A549 (cell line): ENCODE data around the gene H2AZ2. TPM values are rescaled to one million over a fixed set of nuclear protein-coding genes. Genes with fewer than 3 reads are reported as not detected.
A peak's percentile ranks its signal among the peaks of the same experiment; 100 is the strongest.

Experiments
- ATAC-seq, 2 experiments: fragments of 200-7000 bp in 1 of 2; fragments of >200 bp in 1 of 2; cut with Nextera tagmentation in 1 of 2; cut with Tn5 transposase in 1 of 2; 3 replicates each; pipeline versions ENCODE4 v1.8.0 to v1.9.1; 2018 to 2020; ENCODE audit warnings: mild to moderate bottlenecking in 1 of 2, moderate library complexity in 1 of 2
- CTCF ChIA-PET: fragments of 300-600 bp; sonication (Branson Sonifier 250); formaldehyde crosslinking; extraction: SDS; loops from one replicate; lab custom pipeline; 2021; ENCODE audit warnings: antibody characterized with exemption, inconsistent platforms; lab: Yijun Ruan, JAX
- POLR2A ChIA-PET: fragments of 350-600 bp; formaldehyde crosslinking; extraction: SDS; loops from one replicate; lab custom pipeline; 2021; ENCODE audit warnings: antibody characterized with exemption, inconsistent platforms; lab: Yijun Ruan, JAX
- DNase-seq, 2 experiments: peaks; one replicate each; pipeline versions ENCODE4 v3.0.0 to v3.0.0-alpha.2; 2011 to 2016; ENCODE audit warnings: low read depth in 1 of 2, low spot score in 1 of 2
- FAIRE-seq: peaks from 2 replicates; lab custom pipeline; 2011; peaks lifted over from hg19 to GRCh38; lab: Jason Lieb, UNC
- H3K27ac ChIP-seq, 2 experiments: fragments of >200 bp; sonication (Bioruptor Twin); formaldehyde crosslinking; 3 replicates each; pipeline ENCODE4 v1.5.1; 2016 to 2017
- H3K4me1 ChIP-seq: fragments of >200 bp; sonication (Bioruptor Twin); formaldehyde crosslinking; 3 replicates; pipeline ENCODE4 v1.6.1; 2016
- H3K4me2 ChIP-seq: fragments of >200 bp; sonication (Bioruptor Twin); formaldehyde crosslinking; 3 replicates; pipeline ENCODE4 v1.6.1; 2016
- H3K4me3 ChIP-seq: fragments of >200 bp; sonication (Bioruptor Twin); formaldehyde crosslinking; 3 replicates; pipeline ENCODE4 v1.5.1; 2016
- H3K9me3 ChIP-seq: fragments of >200 bp; sonication (Bioruptor Twin); formaldehyde crosslinking; 3 replicates; pipeline ENCODE4 v1.6.1; 2016
- BHLHE40 ChIP-seq: IDR thresholded peaks from 2 replicates; pipeline ENCODE4 v1.6.1; 2012; ENCODE audit warnings: low read depth, low read length, inconsistent platforms
- CBX8 ChIP-seq: fragments of 200-600 bp; sonication (generic); IDR thresholded peaks from 2 replicates; pipeline ENCODE4 v1.6.1; 2016
- CEBPB ChIP-seq, 2 experiments: fragments of >200 bp in 1 of 2; sonication (Bioruptor Twin) in 1 of 2; formaldehyde crosslinking in 1 of 2; IDR thresholded peaks; 2 replicates each; pipeline ENCODE4 v1.6.1; 2012 to 2016
- CHD2 ChIP-seq: fragments of 150-350 bp; IDR thresholded peaks from 2 replicates; pipeline ENCODE4 v1.6.1; 2014; ENCODE audit warnings: low read length; ENCODE audit not compliant: partially characterized antibody
- CHD4 ChIP-seq: fragments of 200-600 bp; sonication (generic); IDR thresholded peaks from 2 replicates; pipeline ENCODE4 v1.6.1; 2016; ENCODE audit warnings: antibody characterized with exemption, mild to moderate bottlenecking, borderline replicate concordance
- E2F6 ChIP-seq: IDR thresholded peaks from 2 replicates; pipeline ENCODE4 v1.6.1; 2012; ENCODE audit warnings: low read depth, borderline replicate concordance
- EHMT2 ChIP-seq: fragments of 200-600 bp; sonication (generic); IDR thresholded peaks from 2 replicates; pipeline ENCODE4 v1.6.1; 2016; ENCODE audit warnings: antibody characterized with exemption, low read depth, mild to moderate bottlenecking, moderate library complexity
- FOSB ChIP-seq: fragments of 250-450 bp; sonication (Bioruptor Pico); IDR thresholded peaks from 2 replicates; pipeline ENCODE4 v1.5.0; 2020; ENCODE audit warnings: mild to moderate bottlenecking, moderate library complexity
- GATA3 ChIP-seq: IDR thresholded peaks from 2 replicates; pipeline ENCODE4 v1.6.1; 2012; ENCODE audit warnings: borderline replicate concordance
- HDAC2 ChIP-seq: fragments of 200-600 bp; sonication (generic); IDR thresholded peaks from 2 replicates; pipeline ENCODE4 v1.6.1; 2016
- HEYL ChIP-seq: fragments of 250-450 bp; sonication (Bioruptor Pico); IDR thresholded peaks from 2 replicates; pipeline ENCODE4 v1.8.0; 2021; ENCODE audit warnings: mild to moderate bottlenecking, moderate library complexity
- JUN ChIP-seq, 2 experiments: fragments of >200 bp; sonication (Bioruptor Twin); formaldehyde crosslinking; IDR thresholded peaks; 2 replicates in 1 of 2; 3 replicates in 1 of 2; pipeline ENCODE4 v1.6.1; 2016 to 2017
- KDM1A ChIP-seq: fragments of 200-600 bp; sonication (generic); IDR thresholded peaks from 2 replicates; pipeline ENCODE4 v1.6.1; 2016; ENCODE audit warnings: low read depth, mild to moderate bottlenecking
- MAZ ChIP-seq: fragments of 150-350 bp; IDR thresholded peaks from 2 replicates; pipeline ENCODE4 v1.6.1; 2014; ENCODE audit warnings: antibody characterized with exemption, low read depth, low read length, borderline replicate concordance
- MYC ChIP-seq: IDR thresholded peaks from 2 replicates; pipeline ENCODE4 v1.6.1; 2012; ENCODE audit warnings: mild to moderate bottlenecking, inconsistent platforms, low read length, improper control_type of control experiment, borderline replicate concordance
- NPAS2 ChIP-seq: fragments of 250-450 bp; sonication (Bioruptor Pico); IDR thresholded peaks from 2 replicates; pipeline ENCODE4 v1.8.0; 2022; ENCODE audit warnings: mild to moderate bottlenecking, moderate library complexity, borderline replicate concordance
- POLR2A ChIP-seq: IDR thresholded peaks from 2 replicates; pipeline ENCODE4 v1.6.1; 2012; ENCODE audit warnings: mild to moderate bottlenecking, low read length
- POLR2AphosphoS2 ChIP-seq: conservative IDR thresholded peaks from 2 replicates; pipeline ENCODE4 v1.6.1; 2012; ENCODE audit warnings: low read length, improper control_type of control experiment, inconsistent platforms
- RAD21 ChIP-seq, 2 experiments: fragments of >200 bp in 1 of 2; sonication (Bioruptor Twin) in 1 of 2; formaldehyde crosslinking in 1 of 2; IDR thresholded peaks in 1 of 2; conservative IDR thresholded peaks in 1 of 2; 2 replicates in 1 of 2; 3 replicates in 1 of 2; pipeline ENCODE4 v1.6.1; 2012 to 2018; ENCODE audit warnings: inconsistent platforms in 1 of 2
- RFX5 ChIP-seq: fragments of 450-650 bp; IDR thresholded peaks from 2 replicates; pipeline ENCODE4 v1.7.1; 2014; ENCODE audit warnings: antibody characterized with exemption, mild to moderate bottlenecking, moderate library complexity
- RNF2 ChIP-seq: fragments of 200-600 bp; sonication (generic); IDR thresholded peaks from 2 replicates; pipeline ENCODE4 v1.6.1; 2016; ENCODE audit warnings: low read depth, mild to moderate bottlenecking, antibody characterized with exemption, moderate library complexity, borderline replicate concordance
- TFCP2L1 ChIP-seq: fragments of 250-450 bp; sonication (Bioruptor Pico); IDR thresholded peaks from 2 replicates; pipeline ENCODE4 v1.5.0; 2021; ENCODE audit warnings: mild to moderate bottlenecking
- TP53 ChIP-seq: fragments of 250-450 bp; sonication (Bioruptor Pico); IDR thresholded peaks from 2 replicates; pipeline ENCODE4 v1.5.0; 2021; ENCODE audit warnings: mild to moderate bottlenecking, moderate library complexity
- USF2 ChIP-seq: fragments of 450-650 bp; IDR thresholded peaks from 2 replicates; pipeline ENCODE4 v1.6.1; 2014; ENCODE audit warnings: antibody characterized with exemption
- ZFP36 ChIP-seq: fragments of 450-650 bp; IDR thresholded peaks from 2 replicates; pipeline ENCODE4 v1.6.1; 2014; ENCODE audit warnings: borderline replicate concordance; ENCODE audit not compliant: partially characterized antibody
- ZNF302 ChIP-seq: fragments of 250-450 bp; sonication (Bioruptor Pico); IDR thresholded peaks from 2 replicates; pipeline ENCODE4 v1.9.0; 2021; ENCODE audit warnings: inconsistent platforms, mild to moderate bottlenecking, moderate library complexity
- WGBS: methylation state at CpG from one replicate; pipeline ENCODE4 v1.1.6; 2017; ENCODE audit errors: missing lambda C conversion rate; 5-methylcytosine and 5-hydroxymethylcytosine counted together
- polyA plus RNA-seq, 4 experiments: library from polyadenylated mRNA; depleted of rRNA in 3 of 4; stranded (reverse); fragments of >200 nt; fragmentation: RNase III in 1 of 4; extraction: RNeasy Plus Mini Kit Qiagen cat#74134 plus additional on column Dnase treatment in 1 of 4; gene quantifications; 2 replicates in 3 of 4; 3 replicates in 1 of 4; pipeline ENCODE4 v1.2.3, GENCODE V29; 2011 to 2017
- TF ChIP-seq, protein P1 (sequence below): fragments of 200-600 bp; sonication (generic); IDR thresholded peaks from 2 replicates; pipeline ENCODE4 v1.6.1; 2016; ENCODE audit warnings: antibody characterized with exemption, mild to moderate bottlenecking, moderate library complexity
- TF ChIP-seq, protein P2 (sequence below): fragments of >200 bp; sonication (Bioruptor Twin); formaldehyde crosslinking; IDR thresholded peaks from 3 replicates; pipeline ENCODE4 v1.5.1; 2016
- TF ChIP-seq, protein P3 (sequence below): fragments of 150-350 bp; IDR thresholded peaks from 2 replicates; pipeline ENCODE4 v1.6.1; 2014; ENCODE audit warnings: low read depth, mild to moderate bottlenecking, low read length
- TF ChIP-seq, protein P4 (sequence below): fragments of >200 bp; sonication (Bioruptor Twin); formaldehyde crosslinking; IDR thresholded peaks from 3 replicates; pipeline ENCODE4 v1.6.1; 2016

Gene H2AZ2
- polyA plus RNA-seq, 2 of the 4 experiments (the other 2 are of a cell fraction) = 241 to 262 TPM

DNA sequence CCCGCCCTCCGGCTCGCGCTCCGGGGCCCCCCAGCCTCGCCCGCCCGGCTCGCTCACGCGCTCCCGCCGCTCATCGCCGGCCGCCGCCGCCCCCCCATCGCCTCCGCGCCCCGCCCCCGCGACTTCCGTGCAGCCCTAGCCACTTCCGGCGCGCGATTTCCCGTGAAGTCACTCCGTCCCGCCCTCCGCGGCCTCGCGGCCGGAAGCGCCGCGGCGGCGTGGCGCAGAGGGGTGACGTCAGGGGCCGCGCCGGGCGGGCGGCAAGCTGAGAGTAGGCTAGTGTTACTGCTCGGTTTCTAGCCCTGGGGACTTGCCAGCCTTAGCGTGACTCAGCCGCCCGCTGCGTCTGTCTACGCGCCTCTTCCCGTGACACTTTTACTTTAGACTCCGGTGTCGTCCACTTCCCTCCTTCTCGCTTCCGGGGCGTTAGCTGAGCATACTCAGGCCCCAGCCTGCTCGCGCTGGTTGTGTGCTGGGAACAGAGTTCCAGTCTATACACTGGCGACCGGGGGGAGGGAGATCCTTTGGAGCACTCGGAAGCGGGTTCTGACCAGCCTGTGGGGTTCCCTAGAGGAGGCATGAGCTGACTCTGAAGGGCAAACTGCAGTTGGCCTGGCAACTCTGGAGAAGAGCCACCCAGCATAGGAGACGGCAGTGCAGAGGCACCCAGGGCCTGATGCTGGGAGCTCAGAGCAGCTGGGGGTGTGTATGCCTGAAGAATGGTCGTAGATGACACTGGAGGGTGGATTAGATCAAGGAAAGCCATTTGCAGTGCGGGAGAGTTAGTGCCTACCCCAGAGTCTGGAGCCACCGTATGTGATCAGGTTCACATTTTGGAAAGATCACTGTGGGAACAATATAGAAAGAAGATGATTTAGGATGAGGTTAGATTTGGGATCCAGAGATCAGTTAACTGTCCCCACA, 37.8 kb upstream of the H2AZ2 start, which contains the start of gene PURB:
Gene PURB (minus strand): TSS at position 137 of the 924 bp plus-strand sequence. CDS start 182 bp downstream, outside the sequence.
- H3K9me3 ChIP-seq = no peaks in the 10 kb centered on the region
- POLR2A ChIA-PET = interaction anchor here (0.7 to 2.8 kb wide), 18 partner anchors 9 to 320 kb away, joined by 3 to 21 read pairs (median 4); partner anchors contain the start of genes DDX56, H2AZ2, OGDH and TBRG4
- ATAC-seq (peak; percentile 92 to 95), FAIRE-seq (no peak), DNase-seq (peak; percentile 90 to 94)
- CTCF ChIA-PET = interaction anchor here (1.2 to 2.3 kb wide), 5 partner anchors 18 to 36 kb away, joined by 3 to 14 read pairs (median 4); no protein-coding TSS in a partner anchor
- peak within 1 kb of the TSS; percentile 96 for H3K4me3 ChIP-seq
- H3K27ac ChIP-seq = peak within 1 kb of the TSS; percentile 91 to 96
- 2% methylated on average over 15 of the region's 72 CpGs for WGBS
- peak within 1 kb of the TSS; percentile 90 for H3K4me2 ChIP-seq
- H3K4me1 ChIP-seq = peaks cover 40% of the 10 kb centered on the region
- TF ChIP-seq, protein P1, sequence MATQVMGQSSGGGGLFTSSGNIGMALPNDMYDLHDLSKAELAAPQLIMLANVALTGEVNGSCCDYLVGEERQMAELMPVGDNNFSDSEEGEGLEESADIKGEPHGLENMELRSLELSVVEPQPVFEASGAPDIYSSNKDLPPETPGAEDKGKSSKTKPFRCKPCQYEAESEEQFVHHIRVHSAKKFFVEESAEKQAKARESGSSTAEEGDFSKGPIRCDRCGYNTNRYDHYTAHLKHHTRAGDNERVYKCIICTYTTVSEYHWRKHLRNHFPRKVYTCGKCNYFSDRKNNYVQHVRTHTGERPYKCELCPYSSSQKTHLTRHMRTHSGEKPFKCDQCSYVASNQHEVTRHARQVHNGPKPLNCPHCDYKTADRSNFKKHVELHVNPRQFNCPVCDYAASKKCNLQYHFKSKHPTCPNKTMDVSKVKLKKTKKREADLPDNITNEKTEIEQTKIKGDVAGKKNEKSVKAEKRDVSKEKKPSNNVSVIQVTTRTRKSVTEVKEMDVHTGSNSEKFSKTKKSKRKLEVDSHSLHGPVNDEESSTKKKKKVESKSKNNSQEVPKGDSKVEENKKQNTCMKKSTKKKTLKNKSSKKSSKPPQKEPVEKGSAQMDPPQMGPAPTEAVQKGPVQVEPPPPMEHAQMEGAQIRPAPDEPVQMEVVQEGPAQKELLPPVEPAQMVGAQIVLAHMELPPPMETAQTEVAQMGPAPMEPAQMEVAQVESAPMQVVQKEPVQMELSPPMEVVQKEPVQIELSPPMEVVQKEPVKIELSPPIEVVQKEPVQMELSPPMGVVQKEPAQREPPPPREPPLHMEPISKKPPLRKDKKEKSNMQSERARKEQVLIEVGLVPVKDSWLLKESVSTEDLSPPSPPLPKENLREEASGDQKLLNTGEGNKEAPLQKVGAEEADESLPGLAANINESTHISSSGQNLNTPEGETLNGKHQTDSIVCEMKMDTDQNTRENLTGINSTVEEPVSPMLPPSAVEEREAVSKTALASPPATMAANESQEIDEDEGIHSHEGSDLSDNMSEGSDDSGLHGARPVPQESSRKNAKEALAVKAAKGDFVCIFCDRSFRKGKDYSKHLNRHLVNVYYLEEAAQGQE = no peak
- peak; percentile 82 to 95 for TF ChIP-seq JUN (IDR thresholded peaks at IDR 0.05)
- TF ChIP-seq ZNF302 (CRISPR knock-in tag) = no peak
- peak; percentile 70 for TF ChIP-seq POLR2A
- TF ChIP-seq GATA3 = no peak
- TF ChIP-seq, protein P2, sequence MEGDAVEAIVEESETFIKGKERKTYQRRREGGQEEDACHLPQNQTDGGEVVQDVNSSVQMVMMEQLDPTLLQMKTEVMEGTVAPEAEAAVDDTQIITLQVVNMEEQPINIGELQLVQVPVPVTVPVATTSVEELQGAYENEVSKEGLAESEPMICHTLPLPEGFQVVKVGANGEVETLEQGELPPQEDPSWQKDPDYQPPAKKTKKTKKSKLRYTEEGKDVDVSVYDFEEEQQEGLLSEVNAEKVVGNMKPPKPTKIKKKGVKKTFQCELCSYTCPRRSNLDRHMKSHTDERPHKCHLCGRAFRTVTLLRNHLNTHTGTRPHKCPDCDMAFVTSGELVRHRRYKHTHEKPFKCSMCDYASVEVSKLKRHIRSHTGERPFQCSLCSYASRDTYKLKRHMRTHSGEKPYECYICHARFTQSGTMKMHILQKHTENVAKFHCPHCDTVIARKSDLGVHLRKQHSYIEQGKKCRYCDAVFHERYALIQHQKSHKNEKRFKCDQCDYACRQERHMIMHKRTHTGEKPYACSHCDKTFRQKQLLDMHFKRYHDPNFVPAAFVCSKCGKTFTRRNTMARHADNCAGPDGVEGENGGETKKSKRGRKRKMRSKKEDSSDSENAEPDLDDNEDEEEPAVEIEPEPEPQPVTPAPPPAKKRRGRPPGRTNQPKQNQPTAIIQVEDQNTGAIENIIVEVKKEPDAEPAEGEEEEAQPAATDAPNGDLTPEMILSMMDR = no peak
- no peak for TF ChIP-seq KDM1A
- no peak for TF ChIP-seq TFCP2L1 (CRISPR knock-in tag)
- TF ChIP-seq HDAC2 = no peak
- TF ChIP-seq USF2 = peak; percentile 38; the same call in 1 of the 2 replicates
- no peak for TF ChIP-seq ZFP36
- TF ChIP-seq BHLHE40 = no peak
- TF ChIP-seq EHMT2 = no peak
- TF ChIP-seq CEBPB (IDR thresholded peaks at IDR 0.05) = no peak
- no peak for TF ChIP-seq RNF2
- no peak for TF ChIP-seq TP53 (CRISPR knock-in tag)
- peak; percentile 89 for TF ChIP-seq MYC
- TF ChIP-seq CHD2 = no peak
- TF ChIP-seq MAZ = peak; percentile 30; the same call in 1 of the 2 replicates
- TF ChIP-seq, protein P3, sequence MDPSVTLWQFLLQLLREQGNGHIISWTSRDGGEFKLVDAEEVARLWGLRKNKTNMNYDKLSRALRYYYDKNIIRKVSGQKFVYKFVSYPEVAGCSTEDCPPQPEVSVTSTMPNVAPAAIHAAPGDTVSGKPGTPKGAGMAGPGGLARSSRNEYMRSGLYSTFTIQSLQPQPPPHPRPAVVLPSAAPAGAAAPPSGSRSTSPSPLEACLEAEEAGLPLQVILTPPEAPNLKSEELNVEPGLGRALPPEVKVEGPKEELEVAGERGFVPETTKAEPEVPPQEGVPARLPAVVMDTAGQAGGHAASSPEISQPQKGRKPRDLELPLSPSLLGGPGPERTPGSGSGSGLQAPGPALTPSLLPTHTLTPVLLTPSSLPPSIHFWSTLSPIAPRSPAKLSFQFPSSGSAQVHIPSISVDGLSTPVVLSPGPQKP = 0 out of 2 replicates have a peak, but pooled peaks have one; percentile 53
- TF ChIP-seq RAD21 (conservative IDR thresholded peaks at IDR 0.05 in 1 of 2, IDR thresholded peaks at IDR 0.05 in 1 of 2) = no peak
- TF ChIP-seq, protein P4, sequence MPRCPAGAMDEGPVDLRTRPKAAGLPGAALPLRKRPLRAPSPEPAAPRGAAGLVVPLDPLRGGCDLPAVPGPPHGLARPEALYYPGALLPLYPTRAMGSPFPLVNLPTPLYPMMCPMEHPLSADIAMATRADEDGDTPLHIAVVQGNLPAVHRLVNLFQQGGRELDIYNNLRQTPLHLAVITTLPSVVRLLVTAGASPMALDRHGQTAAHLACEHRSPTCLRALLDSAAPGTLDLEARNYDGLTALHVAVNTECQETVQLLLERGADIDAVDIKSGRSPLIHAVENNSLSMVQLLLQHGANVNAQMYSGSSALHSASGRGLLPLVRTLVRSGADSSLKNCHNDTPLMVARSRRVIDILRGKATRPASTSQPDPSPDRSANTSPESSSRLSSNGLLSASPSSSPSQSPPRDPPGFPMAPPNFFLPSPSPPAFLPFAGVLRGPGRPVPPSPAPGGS = peak; percentile 59; the same call in 1 of the 3 replicates
- TF ChIP-seq CBX8 = no peak
- no peak for TF ChIP-seq CHD4
- TF ChIP-seq POLR2AphosphoS2 = no peak
- TF ChIP-seq HEYL (CRISPR knock-in tag) = no peak
- TF ChIP-seq FOSB (CRISPR knock-in tag) = peak; percentile 51; the same call in 1 of the 2 replicates
- no peak for TF ChIP-seq NPAS2
- TF ChIP-seq E2F6 = no peak
- TF ChIP-seq RFX5 = no peak
